Epithelial cell of proximal tubule (primary cell): ENCODE measurements around the gene STC2. TPM values are rescaled to one million over a fixed set of nuclear protein-coding genes. Genes with fewer than 3 reads are reported as not detected.

Experiments
- DNase-seq: peaks from one replicate; pipeline ENCODE4 v3.0.0-alpha.2; 2011; ENCODE audit warnings: low read depth
- H3K4me3 ChIP-seq: 2 replicates; pipeline ENCODE4 v1.5.1; 2011; ENCODE audit warnings: low read depth, mild to moderate bottlenecking, low read length
- total RNA-seq: library from RNA; depleted of rRNA; stranded (reverse); fragments of >200 nt; gene quantifications from 2 replicates; pipeline ENCODE4 v1.2.3, GENCODE V29; 2015
- TF ChIP-seq, protein P1 (sequence below): conservative IDR thresholded peaks from 2 replicates; pipeline ENCODE4 v1.5.1; 2012; ENCODE audit warnings: low read depth, mild to moderate bottlenecking, low read length

The STC2 gene
- total RNA-seq, 1 donor from 2014 or later: 41.6 TPM

DNA sequence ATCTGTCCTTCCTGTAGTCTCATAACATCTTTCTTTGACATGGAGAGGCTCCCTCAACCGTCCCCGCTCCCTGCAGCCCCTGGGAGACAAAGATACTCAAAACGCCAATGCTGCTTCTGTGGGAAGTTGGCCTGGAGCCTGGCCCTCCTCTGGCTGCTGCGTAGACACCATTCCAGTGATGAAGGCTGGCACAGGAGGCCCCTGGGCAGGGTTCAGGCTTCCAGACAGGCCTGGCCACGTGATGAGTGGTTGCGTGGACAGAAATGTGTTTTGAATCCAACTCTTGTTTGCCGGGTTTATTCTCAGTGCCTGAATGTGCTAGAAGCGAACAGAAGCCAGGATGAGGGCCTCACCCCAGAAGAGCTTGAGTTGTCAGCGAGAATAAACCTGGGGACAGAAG lies 50.0 kb downstream of the STC2 start:
- no peak overlapping the region for H3K4me3 ChIP-seq
- TF ChIP-seq, protein P1, sequence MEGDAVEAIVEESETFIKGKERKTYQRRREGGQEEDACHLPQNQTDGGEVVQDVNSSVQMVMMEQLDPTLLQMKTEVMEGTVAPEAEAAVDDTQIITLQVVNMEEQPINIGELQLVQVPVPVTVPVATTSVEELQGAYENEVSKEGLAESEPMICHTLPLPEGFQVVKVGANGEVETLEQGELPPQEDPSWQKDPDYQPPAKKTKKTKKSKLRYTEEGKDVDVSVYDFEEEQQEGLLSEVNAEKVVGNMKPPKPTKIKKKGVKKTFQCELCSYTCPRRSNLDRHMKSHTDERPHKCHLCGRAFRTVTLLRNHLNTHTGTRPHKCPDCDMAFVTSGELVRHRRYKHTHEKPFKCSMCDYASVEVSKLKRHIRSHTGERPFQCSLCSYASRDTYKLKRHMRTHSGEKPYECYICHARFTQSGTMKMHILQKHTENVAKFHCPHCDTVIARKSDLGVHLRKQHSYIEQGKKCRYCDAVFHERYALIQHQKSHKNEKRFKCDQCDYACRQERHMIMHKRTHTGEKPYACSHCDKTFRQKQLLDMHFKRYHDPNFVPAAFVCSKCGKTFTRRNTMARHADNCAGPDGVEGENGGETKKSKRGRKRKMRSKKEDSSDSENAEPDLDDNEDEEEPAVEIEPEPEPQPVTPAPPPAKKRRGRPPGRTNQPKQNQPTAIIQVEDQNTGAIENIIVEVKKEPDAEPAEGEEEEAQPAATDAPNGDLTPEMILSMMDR: no peak
- DNase-seq: no peak

DNA sequence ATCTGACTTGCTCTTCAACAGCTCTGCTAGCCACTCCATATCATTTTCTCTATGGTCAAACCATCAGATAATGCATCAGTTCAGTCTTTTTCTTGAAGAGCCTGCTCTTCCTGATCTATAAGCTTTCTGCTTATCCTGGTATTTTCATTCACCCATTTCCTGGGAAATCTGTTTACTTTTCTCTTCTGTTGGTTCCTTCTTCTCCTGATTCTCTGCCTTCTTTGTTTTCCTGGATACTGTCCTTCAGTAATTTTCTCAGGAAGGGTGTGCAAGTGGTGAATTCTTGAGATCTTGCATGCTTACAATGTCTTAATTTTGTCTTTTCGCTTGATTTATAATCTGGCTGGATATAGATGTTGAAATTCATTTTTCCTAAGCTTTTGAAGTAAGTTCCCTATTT lies 53.4 kb downstream of the STC2 start:
- TF ChIP-seq, protein P1: no peak
- no peak for DNase-seq
- H3K4me3 ChIP-seq: no peak overlapping the region

DNA sequence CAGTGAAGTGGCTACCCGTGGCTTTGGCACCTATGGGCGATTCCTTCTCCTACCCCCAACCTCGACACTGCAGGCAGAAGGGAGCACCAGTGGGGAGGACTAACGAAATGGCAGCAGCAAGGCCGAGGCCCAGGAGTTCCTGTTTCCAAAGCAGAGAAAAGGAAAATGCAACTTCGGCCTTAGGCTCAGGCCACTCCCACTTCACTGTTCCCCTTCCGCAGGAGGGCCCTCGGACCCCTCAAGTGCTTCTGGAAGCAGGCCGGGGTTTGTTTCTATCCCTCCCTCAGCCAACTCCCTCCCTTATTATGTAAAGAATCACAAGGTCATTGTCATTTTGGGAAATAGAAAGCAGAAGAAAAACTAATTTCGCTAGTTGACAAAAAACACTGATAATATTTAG lies 56.8 kb downstream of the STC2 start:
- no peak for DNase-seq
- H3K4me3 ChIP-seq: no peak overlapping the region
- TF ChIP-seq, protein P1: no peak

DNA sequence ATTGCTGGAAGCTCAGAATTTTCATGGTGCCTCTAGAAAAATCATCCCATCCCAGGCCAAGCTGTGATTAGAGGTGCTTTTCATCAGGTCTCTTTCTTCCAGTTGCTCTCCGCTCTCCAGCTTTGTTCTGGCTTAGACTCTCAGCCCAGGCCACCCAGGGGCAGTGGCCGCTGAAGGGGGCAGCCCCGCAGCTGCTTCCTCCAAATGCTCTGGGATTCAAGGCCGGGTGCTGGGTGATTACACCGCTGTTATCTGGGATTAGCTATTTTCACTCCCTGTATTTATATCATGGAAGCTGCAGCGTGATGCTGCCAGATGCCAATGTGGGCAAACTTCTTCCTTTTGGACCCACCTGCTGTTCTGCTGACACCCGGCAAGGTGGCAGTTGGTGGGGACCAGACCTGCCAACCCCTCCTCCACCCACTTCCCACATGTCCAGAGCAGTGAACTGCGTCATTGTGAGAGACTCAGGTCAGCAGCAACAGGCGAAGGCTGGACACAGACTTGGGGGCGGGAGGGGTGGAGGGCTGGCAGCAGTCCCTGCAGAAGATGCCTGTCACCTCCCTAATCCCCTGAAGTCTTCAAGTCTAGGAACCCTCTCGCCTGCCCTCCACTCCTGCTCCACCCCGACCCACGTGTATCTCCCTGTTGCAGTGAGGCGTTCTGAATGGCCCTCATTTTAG lies 59.3 kb downstream of the STC2 start:
- no peak for DNase-seq
- TF ChIP-seq, protein P1: no peak
- no peak overlapping the region for H3K4me3 ChIP-seq

DNA sequence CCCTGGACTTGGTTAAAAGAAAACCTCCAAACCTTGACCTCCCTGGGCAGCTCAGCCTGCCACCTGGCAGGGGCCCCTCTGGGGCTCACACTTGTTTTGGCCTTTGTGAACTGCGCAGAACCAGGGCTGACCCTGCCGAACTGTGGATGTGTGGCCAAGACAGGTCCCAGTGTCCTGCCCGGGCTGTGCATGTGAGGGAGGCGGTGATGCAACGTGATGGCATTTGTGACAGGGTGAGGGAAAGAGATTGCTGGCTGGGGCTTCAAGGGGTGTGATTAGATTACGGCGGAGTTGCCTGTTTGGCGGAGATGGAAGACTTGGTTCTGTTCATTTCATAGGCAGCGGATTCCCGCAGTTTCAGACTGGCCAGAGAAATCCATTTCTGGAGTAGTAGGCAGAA lies 62.8 kb downstream of the STC2 start:
- TF ChIP-seq, protein P1: no peak
- no peak overlapping the region for H3K4me3 ChIP-seq
- no peak for DNase-seq

Other genes starting within 250 kb of the STC2 start
- gene BNIP1, start 183.9 kb downstream of the STC2 start, total RNA-seq: 21.3 and 22.7 TPM in 2 replicates
- not detected in 2 replicates for gene NKX2-5, start 93.2 kb downstream of the STC2 start, total RNA-seq